Ectodermal cell (in vitro differentiated cells): Measurements from ENCODE around the gene DHRS7. TPM values are rescaled to one million over a fixed set of nuclear protein-coding genes. Genes with fewer than 3 reads are reported as not detected.

ENCODE experiments used
- H3K27ac ChIP-seq: 2 replicates; pipeline ENCODE4 v1.7.0; 2013; ENCODE audit warnings: mild to moderate bottlenecking, low read depth, low read length; ENCODE audit not compliant: insufficient read depth, poor library complexity, severe bottlenecking
- H3K27me3 ChIP-seq: 2 replicates; pipeline ENCODE4 v1.7.0; 2013; ENCODE audit warnings: mild to moderate bottlenecking, low read length; ENCODE audit not compliant: insufficient read depth, control insufficient read depth, poor library complexity, severe bottlenecking
- H3K36me3 ChIP-seq: one replicate; pipeline ENCODE4 v1.7.0; 2013; ENCODE audit warnings: low read length; ENCODE audit not compliant: control insufficient read depth, insufficient read depth
- H3K4me1 ChIP-seq: one replicate; pipeline ENCODE4 v1.7.0; 2013; ENCODE audit warnings: low read length; ENCODE audit not compliant: control insufficient read depth, insufficient read depth
- H3K4me3 ChIP-seq: 2 replicates; pipeline ENCODE4 v1.7.0; 2013; ENCODE audit warnings: low read depth, low read length, control low read depth; ENCODE audit not compliant: insufficient read depth
- H3K9me3 ChIP-seq: 2 replicates; pipeline ENCODE4 v1.7.0; 2013; ENCODE audit warnings: mild to moderate bottlenecking, low read length, moderate library complexity; ENCODE audit not compliant: control insufficient read depth
- WGBS, 2 experiments: methylation state at CpG; one replicate each; pipeline ENCODE4 v1.1.7; 2013; ENCODE audit warnings: missing lambda C conversion rate in 2 of 2; 5-methylcytosine and 5-hydroxymethylcytosine counted together
- polyA plus RNA-seq, 4 experiments: library from polyadenylated mRNA; stranded (reverse); fragments of 50-300 nt; gene quantifications; one replicate each; pipeline ENCODE4 v1.2.3, GENCODE V29; 2013

DHRS7 gene
- 22.5 TPM for polyA plus RNA-seq (2013, experiment 1 of 4)
- 24.7 TPM for polyA plus RNA-seq (2013, experiment 2 of 4)
- polyA plus RNA-seq (2013, experiment 3 of 4): 22.9 TPM
- 28.8 TPM for polyA plus RNA-seq (2013, experiment 4 of 4)

DNA sequence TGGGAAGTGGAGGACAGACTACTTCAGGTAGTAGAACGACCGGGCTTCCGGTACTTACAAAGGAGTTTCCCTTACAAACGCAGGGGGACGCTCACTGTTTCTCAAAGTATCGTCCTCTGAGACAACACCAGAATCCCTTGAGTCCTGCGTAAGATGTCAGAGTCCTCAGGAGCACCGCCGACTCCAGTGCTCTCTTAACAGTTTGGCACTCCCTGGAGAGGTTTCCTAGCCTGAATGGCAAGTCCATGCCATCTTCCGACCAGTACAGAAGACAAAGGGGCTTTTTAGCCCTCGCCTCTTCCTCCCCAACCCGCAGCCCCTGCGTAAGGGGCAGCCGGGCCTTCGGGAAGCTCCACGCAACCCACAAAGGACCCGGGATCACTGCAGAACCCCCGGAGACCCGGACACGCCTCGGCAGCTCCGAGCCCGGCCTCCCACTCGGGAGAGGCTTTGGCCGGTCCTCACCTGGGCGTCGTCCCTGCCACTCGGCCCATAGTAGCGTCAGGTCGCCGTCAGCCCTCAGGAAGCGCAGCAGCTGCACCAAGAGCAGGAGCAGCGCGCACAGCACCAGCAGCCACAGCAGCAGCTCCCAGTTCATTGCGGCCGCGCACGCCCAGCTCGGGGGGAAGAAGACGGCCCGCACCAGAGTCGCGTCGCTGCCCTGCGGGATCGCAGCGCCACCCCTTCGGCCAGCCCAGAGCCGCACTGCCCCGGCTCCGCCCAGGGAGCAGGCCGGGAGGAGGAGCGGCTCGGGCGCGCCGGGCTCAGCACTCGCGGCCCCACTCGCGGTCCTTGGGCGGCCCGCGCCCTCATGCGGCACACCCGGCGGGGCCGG, at the start of gene DHRS7:
Gene DHRS7, minus strand, starts transcription at position 687 of the 835 bp plus-strand sequence. Its CDS starts 89 bp downstream, at position 598.
- Histone ChIP-seq H3K9me3 (no peaks in the 10 kb centered on the region), H3K27me3 (no peaks in the 10 kb centered on the region), H3K4me1 (no peaks in the 10 kb centered on the region), H3K36me3 (no peaks in the 10 kb centered on the region), H3K27ac (peak within 1 kb of the TSS; percentile 75), H3K4me3 (peak within 1 kb of the TSS; percentile 92)
- 0 to 1% methylated on average over 68 of the region's 68 CpGs for WGBS, 2 experiments

GRCh38 chr14:60214415-60215126, 49.4 kb upstream of the DHRS7 start:
- H3K4me1 ChIP-seq: no peaks in the 10 kb centered on the region
- no CpG with 5 or more reads among the region's 1 CpG for WGBS, 2 experiments

DNA sequence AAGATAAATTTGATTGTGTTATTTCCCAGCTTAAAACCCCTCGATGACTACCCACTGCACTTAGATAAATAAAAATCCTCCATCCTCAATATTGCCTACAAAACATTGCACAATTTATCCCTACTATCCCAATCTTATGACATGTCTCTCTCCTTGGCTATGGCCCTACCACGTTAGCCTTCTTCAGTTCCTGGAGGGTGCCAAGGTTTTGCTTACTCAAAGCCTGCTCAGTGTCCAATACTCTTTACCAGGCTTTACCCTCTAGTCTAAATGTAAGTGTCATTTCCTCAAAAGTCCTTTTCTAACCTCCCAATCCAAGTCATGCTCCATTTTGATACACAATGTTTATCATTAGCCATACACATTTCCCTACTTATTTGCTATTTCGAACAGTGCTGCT, 48.8 kb upstream of the DHRS7 start:
- 94% methylated on average over 2 to 3 of the region's 3 CpGs for WGBS, 2 experiments

More at GRCh38 chr14:60214415-60215126, 49.4 kb upstream of the DHRS7 start:
- Histone ChIP-seq H3K27me3 (no peaks in the 10 kb centered on the region), H3K9me3 (no peaks in the 10 kb centered on the region), H3K27ac (no peak overlapping the region), H3K36me3 (no peaks in the 10 kb centered on the region), H3K4me3 (no peak overlapping the region)

DNA sequence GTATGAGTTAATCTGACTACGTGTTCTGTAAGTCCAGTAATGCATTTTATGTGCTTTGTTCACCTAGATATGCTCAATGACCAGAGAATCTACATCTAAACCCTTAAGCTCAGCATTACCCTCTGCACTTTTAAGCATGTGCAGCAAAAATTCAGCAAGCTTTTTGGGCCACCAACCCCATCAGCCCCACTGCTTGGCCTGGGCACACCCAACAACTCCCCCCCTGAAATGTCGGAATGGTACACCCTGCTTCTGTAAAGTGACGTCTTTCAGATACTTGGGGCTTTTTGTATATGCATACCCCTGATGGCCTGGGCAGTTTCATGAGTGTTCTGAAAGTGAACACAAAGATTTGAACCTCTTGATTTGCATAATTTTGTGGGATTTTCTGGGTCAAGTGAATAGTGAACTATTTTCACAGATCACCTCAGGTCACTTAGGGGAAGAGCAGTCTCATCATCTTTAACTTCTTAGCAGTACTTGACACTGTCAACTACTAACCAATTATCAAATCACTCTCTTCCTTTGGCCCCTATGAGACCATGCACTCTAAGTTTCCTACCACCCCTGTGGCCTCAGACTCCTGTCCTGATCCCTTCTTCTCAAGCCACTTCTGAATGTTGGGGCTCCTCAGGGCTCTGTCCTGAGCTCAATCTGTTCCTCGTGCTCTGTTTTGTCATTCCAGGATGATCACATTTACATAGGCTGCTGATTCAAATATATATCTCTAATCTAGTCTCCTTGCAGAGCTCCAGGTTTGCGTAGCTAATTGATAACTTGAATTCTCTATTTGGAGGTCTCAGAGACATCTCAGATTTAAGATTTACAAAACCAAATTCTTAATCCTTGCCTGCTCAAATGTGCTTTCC, 47.5 kb upstream of the DHRS7 start:
- H3K27ac ChIP-seq: no peak overlapping the region
- H3K36me3 ChIP-seq: no peaks in the 10 kb centered on the region
- WGBS, 2 experiments: 93 to 95% methylated on average over 5 of the region's 5 CpGs
- H3K27me3 ChIP-seq: no peaks in the 10 kb centered on the region
- no peaks in the 10 kb centered on the region for H3K4me1 ChIP-seq
- H3K9me3 ChIP-seq: no peaks in the 10 kb centered on the region
- H3K4me3 ChIP-seq: no peak overlapping the region

More for the DNA sequence above, 48.8 kb upstream of the DHRS7 start:
- H3K4me1 ChIP-seq: no peaks in the 10 kb centered on the region
- H3K9me3 ChIP-seq: no peaks in the 10 kb centered on the region
- no peak overlapping the region for H3K4me3 ChIP-seq
- H3K27me3 ChIP-seq: no peaks in the 10 kb centered on the region
- no peak overlapping the region for H3K27ac ChIP-seq
- no peaks in the 10 kb centered on the region for H3K36me3 ChIP-seq

- 39 to 45% methylated on average over 3 of the region's 3 CpGs for WGBS, 2 experiments
- H3K9me3 ChIP-seq: no peaks in the 10 kb centered on the region
- no peak overlapping the region for H3K4me3 ChIP-seq
- H3K4me1 ChIP-seq: no peaks in the 10 kb centered on the region
- no peaks in the 10 kb centered on the region for H3K27me3 ChIP-seq
- no peaks in the 10 kb centered on the region for H3K36me3 ChIP-seq
- no peak overlapping the region for H3K27ac ChIP-seq
These were observed 46.0 kb upstream of the DHRS7 start for GRCh38 chr14:60211153-60211552.

GRCh38 chr14:60210703-60211102, 45.5 kb upstream of the DHRS7 start:
- H3K9me3 ChIP-seq: no peaks in the 10 kb centered on the region

GRCh38 chr14:60206837-60207533, 41.8 kb upstream of the DHRS7 start:
- Histone ChIP-seq H3K27me3 (no peaks in the 10 kb centered on the region), H3K4me1 (no peaks in the 10 kb centered on the region), H3K27ac (no peak overlapping the region), H3K9me3 (no peaks in the 10 kb centered on the region), H3K4me3 (no peak overlapping the region), H3K36me3 (no peaks in the 10 kb centered on the region)
- 91 to 93% methylated on average over 6 of the region's 6 CpGs for WGBS, 2 experiments

More at GRCh38 chr14:60210703-60211102, 45.5 kb upstream of the DHRS7 start:
- WGBS, 2 experiments: 78 to 100% methylated on average over 1 of the region's 1 CpG
- H3K4me1 ChIP-seq: no peaks in the 10 kb centered on the region
- H3K4me3 ChIP-seq: no peak overlapping the region
- no peak overlapping the region for H3K27ac ChIP-seq
- H3K27me3 ChIP-seq: no peaks in the 10 kb centered on the region
- H3K36me3 ChIP-seq: no peaks in the 10 kb centered on the region

- H3K4me3 ChIP-seq: no peak overlapping the region
- H3K27me3 ChIP-seq: no peaks in the 10 kb centered on the region
- WGBS, 2 experiments: 94 to 95% methylated on average over 6 to 7 of the region's 7 CpGs
- H3K9me3 ChIP-seq: no peaks in the 10 kb centered on the region
- H3K36me3 ChIP-seq: no peaks in the 10 kb centered on the region
- H3K27ac ChIP-seq: no peak overlapping the region
- no peaks in the 10 kb centered on the region for H3K4me1 ChIP-seq
These were observed 41.1 kb upstream of the DHRS7 start for GRCh38 chr14:60206249-60206670.
